Activated CD8-positive, alpha-beta T cell treated with anti-CD3 and anti-CD28 coated beads, Interleukin-2, amount 10 ng/mL, durations not matched to agents 7 days and 5 days (primary cell): ENCODE measurements around the gene SEC31A. TPM values are rescaled to one million over a fixed set of nuclear protein-coding genes. Genes with fewer than 3 reads are reported as not detected.
A peak's percentile ranks its signal among the peaks of the same experiment; 100 is the strongest.

ENCODE experiments used
- ATAC-seq: fragments of 150-1000 bp; cut with Tn5 transposase; one replicate; pipeline ENCODE4 v1.10.0; 2021; ENCODE audit warnings: moderate library complexity
- CTCF ChIA-PET: fragments of 350-600 bp; sonication (Branson Sonifier 250); formaldehyde crosslinking; loops from one replicate; lab custom pipeline; 2021; ENCODE audit warnings: antibody characterized with exemption; lab: Charles Lee
- POLR2A ChIA-PET: fragments of 350-600 bp; sonication (Branson Sonifier 250); formaldehyde crosslinking; loops from one replicate; lab custom pipeline; 2021; ENCODE audit warnings: antibody characterized with exemption; lab: Charles Lee
- DNase-seq: peaks from one replicate; pipeline ENCODE4 v3.0.0-alpha.2; 2020
- H3K27ac Mint-ChIP-seq: one replicate; pipeline ENCODE4 v1.8.0; 2021; ENCODE audit warnings: mild to moderate bottlenecking, mixed read lengths
- H3K27me3 Mint-ChIP-seq: one replicate; pipeline ENCODE4 v1.8.0; 2021; ENCODE audit warnings: low read depth, mixed read lengths
- H3K36me3 Mint-ChIP-seq: one replicate; pipeline ENCODE4 v1.8.0; 2021; ENCODE audit warnings: low read depth, mixed read lengths
- H3K4me1 Mint-ChIP-seq: one replicate; pipeline ENCODE4 v1.8.0; 2021; ENCODE audit warnings: low read depth, mixed read lengths
- H3K4me3 Mint-ChIP-seq: one replicate; pipeline ENCODE4 v1.8.0; 2021; ENCODE audit warnings: mild to moderate bottlenecking, mixed read lengths
- H3K9me3 Mint-ChIP-seq: one replicate; pipeline ENCODE4 v1.8.0; 2022; ENCODE audit warnings: mixed read lengths; ENCODE audit not compliant: insufficient read depth
- total RNA-seq, 2 experiments: library from RNA; stranded (reverse); gene quantifications; one replicate each; pipeline ENCODE4 v1.2.3, GENCODE V29; 2021

The SEC31A gene
- total RNA-seq, 2 experiments from 2014 or later, result 111 to 113 TPM

DNA sequence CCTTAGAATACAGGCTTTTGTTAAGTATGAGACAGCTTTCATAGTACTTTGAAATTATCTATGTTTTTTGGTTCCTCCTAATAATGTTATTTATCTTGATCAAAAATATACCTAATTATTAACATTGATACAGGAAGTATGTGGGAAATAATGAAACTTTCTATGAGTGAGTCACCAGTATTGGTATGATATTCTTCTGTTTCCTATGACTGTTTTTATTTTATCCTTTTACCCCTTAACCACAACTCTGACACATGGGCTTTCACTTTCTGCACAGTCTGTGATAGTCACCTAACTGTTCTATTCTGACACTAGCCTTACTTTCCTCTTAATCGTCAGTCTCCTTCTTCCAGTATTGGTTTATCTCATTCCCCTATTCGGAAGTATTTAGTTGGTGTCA lies 14.3 kb upstream of the SEC31A start:
- peak overlapping the region; percentile 55 for H3K27ac Mint-ChIP-seq
- peak; percentile 68 for DNase-seq
- ChIA-PET CTCF (interaction anchor here (0.9 to 1.4 kb wide), 3 partner anchors 9 to 106 kb away, joined by 3 to 7 read pairs (median 3); partner anchors contain the start of gene LIN54), POLR2A (interaction anchor here (1.5 to 1.7 kb wide), 2 partner anchors 107 to 130 kb away, joined by 4 to 7 read pairs; partner anchors contain the start of gene COPS4)
- peaks cover 31% of the 10 kb centered on the region for H3K4me1 Mint-ChIP-seq
- H3K4me3 Mint-ChIP-seq, result peak overlapping the region; percentile 46
- no peaks in the 10 kb centered on the region for H3K27me3 Mint-ChIP-seq
- H3K36me3 Mint-ChIP-seq, result peaks cover 8% of the 10 kb centered on the region
- no peaks in the 10 kb centered on the region for H3K9me3 Mint-ChIP-seq
- ATAC-seq, result peak; percentile 9

- Mint-ChIP-seq H3K27ac (peak overlapping the region; percentile 74), H3K36me3 (peaks cover 8% of the 10 kb centered on the region), H3K9me3 (no peaks in the 10 kb centered on the region), H3K4me3 (no peak overlapping the region), H3K27me3 (no peaks in the 10 kb centered on the region), H3K4me1 (peaks cover 35% of the 10 kb centered on the region)
- ChIA-PET CTCF (interaction anchor here (1.0 kb wide), 1 partner anchor 52 kb away, joined by 3 read pairs; no protein-coding TSS in a partner anchor), POLR2A (interaction anchor here (0.8 to 2.4 kb wide), 3 partner anchors 109 to 381 kb away, joined by 3 to 12 read pairs (median 4); partner anchors contain the start of genes COPS4 and COQ2)
- peak; percentile 46 for DNase-seq
- ATAC-seq, result peak; percentile 7
Measured at GRCh38 chr4:82903737-82904136, 12.8 kb upstream of the SEC31A start.

GRCh38 chr4:82901183-82901718 lies 10.3 kb upstream of the SEC31A start:
- Mint-ChIP-seq H3K27ac (no peak overlapping the region), H3K36me3 (peaks cover 9% of the 10 kb centered on the region), H3K27me3 (no peaks in the 10 kb centered on the region), H3K4me1 (peaks cover 47% of the 10 kb centered on the region), H3K9me3 (no peaks in the 10 kb centered on the region), H3K4me3 (no peak overlapping the region)
- ATAC-seq, result no peak
- ChIA-PET POLR2A (interaction anchor here (0.7 to 2.6 kb wide), 6 partner anchors 11 to 336 kb away, joined by 3 to 26 read pairs (median 4); partner anchors contain the start of genes COPS4, LIN54 and SEC31A), CTCF (interaction anchor here (1.0 to 3.1 kb wide), 4 partner anchors 41 to 472 kb away, joined by 3 to 48 read pairs (median 12); partner anchors contain the start of gene LIN54)
- DNase-seq, result no peak

DNA sequence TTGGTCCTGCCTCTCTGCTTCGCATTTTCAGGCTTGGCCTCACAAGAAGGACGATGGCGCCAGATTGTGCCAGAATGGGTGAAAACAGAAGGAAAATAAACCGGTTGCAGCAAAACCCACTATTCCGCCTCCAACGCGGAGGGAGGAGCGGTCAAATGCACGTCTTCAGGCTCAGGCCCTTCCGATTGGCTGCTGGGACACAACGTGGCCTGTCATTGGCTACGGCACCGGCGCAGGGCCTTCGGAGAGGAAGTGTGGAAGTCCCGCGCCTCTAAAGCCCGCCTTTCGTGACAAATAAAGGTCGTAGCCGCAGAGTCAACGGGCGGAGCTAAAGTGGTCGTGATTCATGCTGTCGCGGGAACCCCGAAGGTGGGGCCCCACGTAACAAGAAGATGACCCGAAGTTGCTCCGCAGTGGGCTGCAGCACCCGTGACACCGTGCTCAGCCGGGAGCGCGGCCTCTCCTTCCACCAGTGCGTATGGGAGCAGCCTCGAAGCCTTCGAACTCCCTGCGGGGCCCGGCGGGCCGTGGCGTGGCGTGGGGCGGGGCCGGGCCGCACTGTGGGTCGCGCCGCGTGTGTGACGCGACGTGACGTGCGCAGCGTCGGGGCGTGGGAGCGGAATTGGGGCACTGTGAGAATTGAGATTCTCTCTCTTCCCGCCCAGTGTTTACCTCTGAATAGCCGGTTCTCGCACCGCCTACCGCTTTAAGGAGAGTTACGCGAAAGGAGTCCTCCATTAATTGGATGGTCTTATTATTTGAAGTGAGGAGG lies 9.6 kb upstream of the SEC31A start, which contains the start of gene THAP9:
TSS of gene THAP9 (plus strand) at position 325 of the 772 bp plus-strand sequence. CDS start at position 393, 68 bp downstream.
- CTCF ChIA-PET, result interaction anchor here (0.8 to 3.1 kb wide), 12 partner anchors 8 to 471 kb away, joined by 3 to 48 read pairs (median 3); partner anchors contain the start of genes COPS4, COQ2, LIN54 and SEC31A
- DNase-seq (peak; percentile 99), ATAC-seq (peak; percentile 91)
- Mint-ChIP-seq H3K4me1 (peaks cover 45% of the 10 kb centered on the region), H3K9me3 (no peaks in the 10 kb centered on the region), H3K27me3 (no peaks in the 10 kb centered on the region), H3K4me3 (no peak within 1 kb of the TSS), H3K27ac (no peak within 1 kb of the TSS), H3K36me3 (peaks cover 12% of the 10 kb centered on the region)
- POLR2A ChIA-PET, result interaction anchor here (0.7 to 2.6 kb wide), 11 partner anchors 11 to 471 kb away, joined by 3 to 26 read pairs (median 4); partner anchors contain the start of genes COPS4, LIN54 and SEC31A

DNA sequence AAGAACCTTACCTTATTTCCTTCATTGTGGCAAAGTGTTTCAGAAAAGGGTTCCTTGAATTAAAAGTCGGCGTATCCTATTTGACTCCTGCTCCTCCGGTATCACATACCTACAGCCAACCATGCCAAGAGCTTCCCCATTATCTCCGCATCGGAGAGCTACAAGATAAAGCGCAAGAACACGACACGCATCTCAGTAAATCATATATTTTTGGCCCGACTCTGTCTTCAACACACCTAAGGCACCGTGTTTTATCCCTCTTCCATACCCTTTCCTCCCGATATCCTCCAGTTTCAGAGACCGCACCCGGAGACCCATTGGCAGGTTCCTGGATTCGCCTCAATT lies 9.1 kb upstream of the SEC31A start:
- POLR2A ChIA-PET, result interaction anchor here (0.7 to 2.6 kb wide), 12 partner anchors 10 to 471 kb away, joined by 3 to 26 read pairs (median 4); partner anchors contain the start of genes COPS4, LIN54 and SEC31A
- no peak for DNase-seq
- Mint-ChIP-seq H3K27me3 (no peaks in the 10 kb centered on the region), H3K27ac (no peak overlapping the region), H3K4me1 (peaks cover 41% of the 10 kb centered on the region), H3K36me3 (peaks cover 14% of the 10 kb centered on the region), H3K9me3 (no peaks in the 10 kb centered on the region), H3K4me3 (no peak overlapping the region)
- CTCF ChIA-PET, result interaction anchor here (0.8 to 3.1 kb wide), 16 partner anchors 9 to 471 kb away, joined by 3 to 48 read pairs (median 3); partner anchors contain the start of genes COPS4, COQ2, LIN54 and SEC31A
- peak; percentile 12 for ATAC-seq

DNA sequence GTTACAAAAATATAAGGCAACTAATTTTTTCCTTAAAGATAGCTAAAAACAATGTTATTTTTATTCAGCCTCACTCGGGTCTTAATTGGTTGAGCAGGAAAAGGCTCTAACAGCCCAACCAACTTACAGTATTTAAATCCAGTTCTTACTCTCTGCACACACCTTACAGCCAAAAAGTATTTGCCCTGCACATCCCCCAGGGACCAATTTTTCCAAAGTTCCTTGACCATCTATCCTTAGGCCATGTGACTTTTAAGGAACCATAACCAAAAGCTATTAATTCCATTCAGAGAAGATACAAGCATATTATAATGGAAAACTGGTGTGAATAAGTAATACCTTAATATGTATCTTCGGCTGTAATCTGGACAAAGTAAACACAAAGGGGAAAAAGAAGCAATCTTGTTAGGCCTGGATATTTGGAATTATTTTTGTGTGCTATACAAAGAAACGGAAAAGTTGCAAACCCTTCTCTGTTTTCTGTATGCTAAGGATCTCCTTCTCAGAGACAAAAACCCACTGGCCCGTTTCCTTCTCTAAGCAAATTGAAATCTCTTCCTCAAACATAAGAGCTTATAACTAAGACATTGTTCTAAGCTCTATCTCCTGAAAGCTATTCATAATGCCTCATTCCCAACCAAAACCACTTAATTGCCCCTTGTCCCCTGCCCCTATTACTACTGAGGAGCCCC lies 8.6 kb upstream of the SEC31A start:
- Mint-ChIP-seq H3K4me3 (no peak overlapping the region), H3K27ac (no peak overlapping the region), H3K27me3 (no peaks in the 10 kb centered on the region), H3K9me3 (no peaks in the 10 kb centered on the region), H3K36me3 (peaks cover 18% of the 10 kb centered on the region), H3K4me1 (peaks cover 42% of the 10 kb centered on the region)
- DNase-seq, result no peak
- CTCF ChIA-PET, result interaction anchor here (0.7 to 3.1 kb wide), 18 partner anchors 10 to 470 kb away, joined by 3 to 48 read pairs (median 3); partner anchors contain the start of genes COPS4, COQ2, LIN54 and SEC31A
- POLR2A ChIA-PET, result interaction anchor here (0.7 to 2.6 kb wide), 11 partner anchors 10 to 470 kb away, joined by 3 to 26 read pairs (median 4); partner anchors contain the start of genes LIN54 and SEC31A
- ATAC-seq, result no peak

DNA sequence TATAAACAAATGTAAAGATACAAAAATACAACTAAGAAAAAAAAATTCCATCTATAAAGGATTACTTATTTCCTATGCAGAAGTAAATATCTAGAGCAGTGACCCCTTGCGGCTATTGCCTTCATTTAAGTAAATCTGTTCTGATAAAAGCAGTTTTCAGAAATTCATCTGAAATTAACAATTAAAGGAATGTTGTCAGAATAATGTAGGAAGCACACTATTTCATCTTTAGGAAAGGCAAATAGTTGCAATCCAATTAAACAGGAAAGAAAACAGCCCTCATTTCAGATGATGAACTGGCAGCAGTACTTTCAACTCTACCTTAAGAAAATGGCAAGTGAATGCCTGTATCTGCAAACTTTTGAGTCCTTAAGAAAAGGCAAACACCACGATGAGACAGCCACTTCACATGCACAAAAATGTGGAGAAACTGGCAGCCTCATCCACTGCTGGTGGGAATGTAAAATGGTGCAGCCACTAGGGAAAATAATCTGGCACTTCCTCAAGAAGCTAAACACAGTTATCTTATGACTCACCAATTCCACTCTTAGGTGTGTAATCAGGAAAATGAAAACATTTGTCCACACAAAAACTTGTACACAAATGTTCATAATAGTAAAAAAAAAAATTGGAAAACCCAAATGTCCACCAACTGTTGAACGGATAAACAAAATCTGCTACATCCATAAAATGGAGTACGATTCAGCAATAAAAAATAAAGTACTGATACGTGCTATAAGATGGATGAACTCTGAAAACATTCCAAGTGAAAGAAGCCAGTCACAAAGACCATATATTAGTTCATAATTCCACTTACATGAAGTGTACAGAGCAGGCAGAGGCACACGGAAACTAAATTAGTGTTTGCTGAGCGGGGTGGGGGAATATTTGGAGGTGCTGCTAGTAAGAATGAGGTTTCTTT lies 7.6 kb upstream of the SEC31A start:
- Mint-ChIP-seq H3K4me1 (peaks cover 42% of the 10 kb centered on the region), H3K9me3 (no peaks in the 10 kb centered on the region), H3K27me3 (no peaks in the 10 kb centered on the region), H3K4me3 (no peak overlapping the region), H3K36me3 (peaks cover 26% of the 10 kb centered on the region), H3K27ac (peak overlapping the region; percentile 28)
- ATAC-seq, result no peak
- ChIA-PET CTCF (interaction anchor here (1.1 to 3.1 kb wide), 9 partner anchors 9 to 382 kb away, joined by 3 to 48 read pairs (median 7); partner anchors contain the start of genes COPS4, LIN54 and SEC31A), POLR2A (interaction anchor here (2.1 to 2.6 kb wide), 2 partner anchors 9 to 47 kb away, joined by 10 to 26 read pairs; partner anchors contain the start of gene SEC31A)
- peak; percentile 49 for DNase-seq

GRCh38 chr4:82896755-82897154 lies 5.8 kb upstream of the SEC31A start:
- no peaks in the 10 kb centered on the region for H3K9me3 Mint-ChIP-seq
- POLR2A ChIA-PET, result interaction anchor here (0.8 kb wide), 1 partner anchor 116 kb away, joined by 3 read pairs; no protein-coding TSS in a partner anchor

DNA sequence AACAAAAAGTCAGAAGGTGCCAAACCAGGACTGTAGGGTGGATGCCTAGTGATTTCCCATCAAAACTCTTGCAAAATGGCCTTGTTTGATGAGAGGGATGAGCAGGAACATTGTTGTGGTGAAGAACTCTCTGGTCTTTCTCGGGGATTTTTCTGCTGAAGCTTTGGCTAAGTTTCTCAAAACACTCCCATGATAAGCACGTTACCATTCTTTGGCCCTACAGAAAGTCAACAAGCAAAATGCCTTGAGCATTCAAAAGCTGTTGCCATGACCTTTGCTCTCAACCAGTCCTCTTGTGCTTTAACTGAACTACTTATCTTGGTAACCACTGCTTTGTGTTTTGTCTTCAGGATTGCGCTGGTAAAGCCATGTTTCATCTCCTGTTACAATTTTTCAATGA lies 3.0 kb upstream of the SEC31A start:
- Mint-ChIP-seq H3K4me1 (peaks cover 50% of the 10 kb centered on the region), H3K27ac (no peak overlapping the region), H3K36me3 (peaks cover 46% of the 10 kb centered on the region), H3K27me3 (no peaks in the 10 kb centered on the region), H3K9me3 (no peaks in the 10 kb centered on the region), H3K4me3 (no peak overlapping the region)
- ATAC-seq (no peak), DNase-seq (no peak)
- ChIA-PET CTCF (no interaction called here), POLR2A (no interaction called here)

More at GRCh38 chr4:82896755-82897154, 5.8 kb upstream of the SEC31A start:
- no peaks in the 10 kb centered on the region for H3K27me3 Mint-ChIP-seq
- H3K4me1 Mint-ChIP-seq, result peaks cover 45% of the 10 kb centered on the region
- no peak for DNase-seq
- CTCF ChIA-PET, result interaction anchor here (0.7 to 3.2 kb wide), 3 partner anchors 23 to 53 kb away, joined by 3 to 26 read pairs (median 3); no protein-coding TSS in a partner anchor
- no peak overlapping the region for H3K4me3 Mint-ChIP-seq
- H3K36me3 Mint-ChIP-seq, result peaks cover 37% of the 10 kb centered on the region
- no peak for ATAC-seq
- H3K27ac Mint-ChIP-seq, result no peak overlapping the region

GRCh38 chr4:82892467-82892802 lies 1.5 kb upstream of the SEC31A start:
- no peak for ATAC-seq
- H3K4me1 Mint-ChIP-seq, result peaks cover 47% of the 10 kb centered on the region
- ChIA-PET CTCF (interaction anchor here (1.1 kb wide), 1 partner anchor 40 kb away, joined by 3 read pairs; no protein-coding TSS in a partner anchor), POLR2A (interaction anchor here (0.6 to 1.0 kb wide), 2 partner anchors 143 to 430 kb away, joined by 3 read pairs; partner anchors contain the start of gene COPS4)
- H3K4me3 Mint-ChIP-seq, result peak overlapping the region; percentile 93
- H3K9me3 Mint-ChIP-seq, result no peaks in the 10 kb centered on the region
- no peak for DNase-seq
- no peaks in the 10 kb centered on the region for H3K27me3 Mint-ChIP-seq
- peak overlapping the region; percentile 72 for H3K27ac Mint-ChIP-seq
- H3K36me3 Mint-ChIP-seq, result peaks cover 51% of the 10 kb centered on the region
